HG02840 (cell line): ENCODE measurements around the gene SERGEF.
"Not testable (repeated sequence)": the region's sequence is repeated elsewhere in the genome, so short reads cannot be mapped to it uniquely, and the experiment has no call there.

Experiments
- ATAC-seq: cut with Tn5 transposase; IDR thresholded peaks from one replicate; pipeline ENCODE4 v1.9.1; 2021; ENCODE audit warnings: mild to moderate bottlenecking, moderate library complexity, moderate number of reproducible peaks; ENCODE audit not compliant: unreplicated experiment, low FRiP score

The SERGEF gene

DNA sequence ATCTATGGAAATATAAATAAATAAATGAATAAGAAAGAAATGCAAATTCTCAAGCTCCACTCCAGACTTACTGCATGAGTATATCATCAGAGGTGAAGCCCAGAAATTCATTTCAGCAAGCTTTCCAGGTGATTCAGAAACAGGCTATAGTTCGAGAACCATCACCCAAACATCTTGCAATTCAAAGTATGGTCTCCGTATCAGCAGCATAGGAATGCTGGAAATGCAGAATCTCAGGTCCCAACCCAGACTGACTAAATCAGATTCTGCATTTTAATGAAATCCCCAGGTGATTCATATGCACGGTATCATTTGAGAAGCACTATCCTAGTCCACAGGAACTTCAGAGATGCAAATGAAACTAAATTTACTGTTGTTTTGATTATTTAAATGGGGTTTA lies 95.3 kb downstream of the SERGEF start:
- no peak for ATAC-seq

DNA sequence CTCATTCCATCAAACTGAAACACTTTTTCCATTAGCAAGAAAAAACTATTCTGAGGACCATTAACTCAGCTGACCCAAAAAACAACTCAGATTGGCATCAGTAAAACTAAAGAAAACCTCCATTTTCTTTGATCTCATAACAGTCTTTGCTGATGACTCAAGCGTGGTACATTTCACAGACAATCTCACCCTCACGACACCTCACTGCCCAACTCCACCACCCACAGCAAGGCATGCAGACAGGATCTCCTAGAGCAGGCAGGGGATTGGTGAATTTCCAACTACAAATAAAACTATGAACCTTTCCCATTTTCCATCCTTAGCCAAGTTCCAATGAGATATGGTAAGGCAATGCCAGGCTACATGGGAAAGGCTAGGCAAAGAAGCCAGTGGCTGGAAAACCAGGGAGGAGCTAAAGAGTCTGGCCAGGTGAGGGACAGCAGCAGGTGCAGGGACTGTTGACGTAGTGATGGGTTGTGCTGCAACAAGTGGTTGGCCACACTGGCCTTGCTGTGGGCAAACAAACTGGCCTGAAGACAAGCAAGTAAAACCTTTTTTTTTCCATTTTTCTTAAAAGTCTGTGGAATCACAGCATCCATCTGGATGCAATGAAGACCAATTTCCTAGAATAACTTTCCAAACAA lies 97.2 kb downstream of the SERGEF start:
- no peak for ATAC-seq

DNA sequence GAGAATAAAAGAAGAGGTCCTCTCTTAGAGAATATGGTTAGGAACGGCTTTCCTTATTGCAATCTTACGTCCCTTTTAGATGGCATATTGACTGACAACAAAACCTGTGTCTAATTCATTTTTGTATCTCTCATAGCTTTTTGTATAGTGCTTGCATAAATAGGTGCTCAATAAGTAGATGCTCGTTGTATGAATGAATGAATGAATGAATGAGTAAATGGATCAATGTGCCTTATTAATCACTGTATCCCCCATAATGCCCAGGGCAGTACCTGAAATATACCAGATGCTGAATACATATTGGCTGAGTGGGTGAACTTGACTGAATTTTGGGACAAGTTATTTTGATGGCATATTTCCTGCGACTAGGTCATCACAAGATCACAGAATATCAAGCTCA lies 97.9 kb downstream of the SERGEF start:
- ATAC-seq, result no peak

DNA sequence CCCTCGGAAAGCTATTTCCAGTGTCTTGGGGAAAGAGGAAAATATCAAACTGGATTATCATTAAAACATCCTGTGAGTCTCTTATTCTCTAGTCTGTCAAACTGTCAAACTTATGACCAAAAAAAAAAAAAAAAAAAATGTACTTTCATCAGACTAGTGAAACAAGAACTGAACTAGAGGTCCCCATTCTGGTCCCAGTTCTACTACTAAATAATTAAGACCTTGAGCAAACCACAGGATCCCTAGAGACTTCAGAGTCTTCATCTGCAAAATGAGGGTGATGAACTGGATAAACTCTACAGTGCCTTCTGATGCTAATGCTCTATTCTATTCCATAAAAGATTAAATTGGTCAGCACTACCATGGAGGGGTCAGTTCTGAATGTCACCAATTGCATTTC lies 105.8 kb downstream of the SERGEF start:
- no peak for ATAC-seq

DNA sequence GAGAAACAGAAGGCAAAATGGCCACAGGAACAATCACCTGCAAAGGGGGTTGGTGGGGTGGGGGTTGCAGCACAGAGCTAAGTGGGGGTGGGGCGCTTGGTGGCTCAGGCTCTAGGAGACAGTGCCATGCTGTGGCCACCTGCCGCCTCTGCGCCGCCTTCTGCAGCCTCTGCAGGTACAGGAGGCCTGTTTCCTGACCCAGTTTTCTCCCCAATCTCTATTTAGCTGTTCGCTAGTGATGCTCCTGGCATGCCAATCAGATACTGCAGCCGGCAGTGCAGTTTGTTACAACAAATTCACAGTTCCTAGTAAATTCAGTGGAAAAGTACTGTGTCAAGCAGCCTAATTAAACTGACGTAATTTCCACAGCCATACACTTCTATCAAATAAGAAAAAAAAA lies 106.4 kb downstream of the SERGEF start:
- no peak for ATAC-seq

DNA sequence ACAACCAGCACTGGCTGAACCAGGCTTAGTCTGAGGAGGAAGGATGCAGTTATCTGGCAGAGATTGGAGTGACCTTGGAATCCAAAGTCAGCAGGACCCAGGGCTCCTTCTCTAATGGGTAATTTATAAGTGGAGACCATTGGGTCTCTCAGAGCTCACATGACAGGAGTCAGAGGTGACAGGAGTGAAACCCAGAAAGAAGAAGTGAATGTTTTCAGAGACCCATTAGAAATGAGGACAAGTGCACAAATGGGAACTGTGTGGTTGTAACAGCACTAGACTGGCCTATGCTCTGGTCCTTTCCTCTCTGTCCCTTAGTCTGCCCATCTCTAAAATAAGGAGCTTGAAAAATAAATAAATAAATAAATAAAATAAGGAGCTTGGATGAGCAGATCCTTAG lies 107.4 kb downstream of the SERGEF start:
- ATAC-seq, result peak; percentile 79

DNA sequence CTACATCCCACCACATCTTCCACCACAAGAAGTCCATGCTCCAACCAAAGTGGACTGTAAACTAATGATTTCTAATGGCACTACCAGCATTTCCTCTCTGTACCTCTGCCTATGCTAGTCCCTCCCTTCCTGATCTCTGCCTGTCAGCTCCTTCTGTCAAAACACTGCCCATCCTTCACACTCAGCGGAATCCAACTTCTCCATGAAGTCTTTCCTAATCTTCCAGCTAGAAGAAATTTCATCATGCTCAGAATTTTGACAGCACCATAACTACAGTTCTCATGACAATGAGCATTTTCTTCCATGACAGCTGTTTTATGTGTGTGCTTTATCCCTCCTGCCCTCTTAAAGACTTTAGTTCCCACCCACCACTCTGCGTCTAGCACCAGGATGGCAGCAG lies 111.4 kb downstream of the SERGEF start:
- no peak for ATAC-seq

DNA sequence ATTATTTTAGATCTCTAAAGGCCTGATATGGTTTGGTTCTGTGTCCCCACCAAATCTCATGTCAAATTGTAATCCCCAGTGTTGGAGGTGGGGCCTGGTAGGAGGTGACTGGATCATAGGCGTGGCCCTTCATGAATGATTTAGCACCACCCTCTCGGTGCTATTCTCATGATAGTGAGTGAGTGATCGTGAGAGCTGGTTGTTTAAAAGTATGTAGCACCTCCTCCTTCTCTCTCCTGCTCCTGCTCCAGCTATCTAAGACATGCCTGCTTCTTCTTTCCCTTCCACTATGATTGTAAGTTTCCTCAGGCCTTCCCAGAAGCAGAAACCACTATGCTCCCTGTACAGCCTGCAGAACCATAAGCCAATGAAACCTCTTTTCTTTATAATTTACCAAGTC lies 114.1 kb downstream of the SERGEF start:
- no peak for ATAC-seq

DNA sequence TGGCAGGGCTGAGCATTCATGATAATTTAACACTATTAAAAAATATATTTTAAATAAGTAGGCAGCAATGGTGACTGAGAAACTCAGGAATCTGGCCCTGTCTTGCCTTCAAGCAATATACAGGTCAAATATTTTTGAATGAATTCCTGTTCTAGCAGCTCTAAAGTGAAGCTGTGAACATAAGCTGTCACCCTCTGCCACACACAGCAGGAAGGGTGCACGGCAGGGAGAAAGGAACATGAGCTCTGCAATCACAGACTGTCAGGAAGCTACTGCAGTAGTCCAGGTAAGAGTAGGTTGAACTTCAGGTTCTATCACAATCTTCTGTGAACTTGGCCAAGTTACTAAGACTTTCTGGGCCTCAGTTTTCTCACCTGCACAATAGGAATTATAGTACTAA lies 114.8 kb downstream of the SERGEF start:
- ATAC-seq, result no peak

DNA sequence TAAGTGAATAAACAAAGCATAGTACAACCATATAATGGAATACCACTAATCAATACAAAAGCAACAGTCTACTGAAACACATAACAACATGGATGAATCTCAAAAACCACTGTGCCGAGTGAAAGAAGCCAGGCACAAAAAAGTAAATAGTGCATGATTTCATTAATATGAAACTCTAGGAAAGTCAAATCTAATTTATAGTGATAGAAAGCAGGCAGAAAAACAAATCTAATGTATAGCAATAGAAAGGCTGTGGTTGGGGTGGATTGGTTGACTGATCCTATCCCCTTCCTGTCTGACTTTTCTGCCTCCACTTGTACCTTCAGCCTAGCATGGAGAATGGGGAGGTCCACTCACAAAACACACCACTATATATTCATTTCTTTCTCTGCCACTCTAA lies 115.4 kb downstream of the SERGEF start:
- no peak for ATAC-seq

DNA sequence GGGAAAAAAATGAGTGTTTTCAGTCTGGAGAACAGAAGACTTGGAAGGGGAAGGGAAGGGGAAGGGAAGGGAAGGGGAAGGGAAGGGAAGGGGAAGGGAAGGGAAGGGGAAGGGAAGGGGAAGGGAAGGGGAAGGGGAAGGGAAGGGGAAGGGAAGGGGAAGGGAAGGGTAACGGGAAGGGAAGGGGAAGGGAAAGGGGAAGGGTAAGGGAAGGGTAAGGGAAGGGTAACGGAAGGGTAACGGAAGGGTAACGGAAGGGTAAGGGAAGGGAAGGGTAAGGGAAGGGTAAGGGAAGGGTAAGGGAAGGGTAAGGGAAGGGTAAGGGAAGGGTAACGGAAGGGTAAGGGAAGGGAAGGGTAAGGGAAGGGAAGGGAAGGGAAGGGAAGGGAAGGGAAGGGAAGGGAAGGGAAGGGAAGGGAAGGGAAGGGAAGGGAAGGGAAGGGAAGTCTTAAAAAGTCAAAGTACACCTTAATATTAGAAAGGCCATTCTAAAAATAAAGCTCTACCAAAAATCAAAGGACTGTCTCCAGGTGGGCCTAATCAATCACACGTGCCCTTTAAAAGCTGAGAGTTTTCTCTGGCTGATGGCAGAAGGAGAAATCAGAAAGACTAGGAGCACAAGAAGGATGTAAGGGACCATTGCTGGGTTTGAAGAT lies 116.2 kb downstream of the SERGEF start:
- not testable (repeated sequence) for ATAC-seq

DNA sequence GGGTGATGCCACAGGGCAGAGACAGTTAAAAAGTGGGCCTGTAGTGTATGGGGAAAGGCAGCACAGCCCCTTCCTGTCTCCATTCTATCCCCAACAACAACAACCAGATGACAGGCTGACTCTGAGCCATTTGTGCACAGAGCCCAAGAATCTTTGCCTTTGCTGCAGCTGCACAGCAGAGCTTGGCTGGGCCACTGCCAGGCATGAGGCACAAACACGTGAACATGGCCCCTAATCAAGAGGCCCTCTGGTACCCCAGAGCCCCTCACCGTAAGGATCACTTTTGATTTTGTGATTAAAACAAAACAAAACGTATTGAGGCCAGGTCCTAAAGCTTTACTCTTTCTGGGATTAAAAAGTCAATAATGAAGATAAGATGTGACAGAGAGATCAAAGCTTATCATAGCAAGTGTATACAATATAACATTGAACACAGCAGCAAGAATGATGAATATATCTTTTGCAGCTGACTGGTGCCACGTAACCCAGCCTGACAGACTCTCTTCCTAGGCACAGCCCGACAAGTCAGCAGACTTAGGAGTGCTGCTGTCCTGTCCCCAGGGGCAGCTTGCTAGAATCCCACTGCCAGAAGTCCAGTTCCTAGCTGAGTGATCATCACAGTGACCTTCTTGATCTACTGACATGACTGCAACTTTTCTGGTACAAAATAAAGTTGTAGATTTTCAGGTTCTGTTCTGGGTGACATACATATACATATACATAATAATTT lies 117.8 kb downstream of the SERGEF start:
- no peak for ATAC-seq

DNA sequence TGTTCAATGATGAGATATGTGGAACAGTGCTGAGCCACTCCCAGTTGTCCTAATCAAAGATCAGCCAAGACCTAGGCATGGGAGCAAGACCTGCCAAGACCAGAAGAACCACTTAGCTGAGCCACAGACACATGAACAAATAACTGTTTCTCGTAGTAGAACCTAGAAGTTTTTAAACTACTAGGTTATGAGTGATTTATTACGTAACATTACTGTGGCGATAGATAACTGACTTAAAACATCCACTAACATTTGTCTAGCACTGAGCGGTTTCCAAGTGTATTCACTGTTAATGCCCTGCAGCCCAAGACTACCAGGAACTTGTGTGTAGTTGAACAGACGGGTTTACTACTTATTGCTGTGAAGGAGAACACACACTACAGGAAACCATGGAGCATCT lies 120.4 kb downstream of the SERGEF start:
- no peak for ATAC-seq

DNA sequence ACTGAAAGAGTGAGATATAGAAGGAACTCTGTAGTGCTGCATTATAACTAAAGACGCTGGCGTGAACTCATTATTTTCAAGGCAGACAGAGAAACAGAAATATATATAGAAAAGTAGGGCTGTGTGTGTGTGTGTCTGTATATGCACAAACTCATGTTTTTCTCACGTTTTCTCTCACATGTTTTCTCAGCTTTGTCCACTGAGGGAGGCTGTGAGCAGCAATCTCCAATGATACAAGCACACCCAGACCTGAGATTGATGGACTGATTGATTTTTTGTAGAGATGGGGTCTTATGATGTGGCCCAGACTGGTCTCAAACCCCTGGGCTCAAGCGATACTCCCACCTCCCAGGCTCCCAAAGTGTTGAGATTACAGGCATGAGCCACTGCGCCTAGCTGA lies 122.5 kb downstream of the SERGEF start:
- ATAC-seq, result no peak

DNA sequence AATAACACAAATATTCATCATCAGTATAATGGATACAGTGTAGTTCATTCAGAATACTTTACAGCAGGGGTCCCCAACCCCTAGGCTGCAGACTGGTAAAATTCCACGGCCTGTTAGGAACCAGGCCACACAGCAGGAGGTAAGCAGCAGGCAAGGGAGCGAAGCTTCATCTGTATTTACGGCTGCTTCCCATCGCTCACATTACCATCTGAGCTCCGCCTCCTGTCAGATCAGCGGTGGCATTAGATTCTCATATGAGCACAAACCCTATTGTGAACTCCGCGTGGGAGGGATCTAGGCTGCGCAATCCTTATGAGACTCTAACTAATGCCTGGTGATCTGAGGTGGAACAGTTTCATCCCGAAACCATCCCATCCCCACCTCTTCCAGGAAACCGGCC lies 125.1 kb downstream of the SERGEF start:
- ATAC-seq, result no peak

DNA sequence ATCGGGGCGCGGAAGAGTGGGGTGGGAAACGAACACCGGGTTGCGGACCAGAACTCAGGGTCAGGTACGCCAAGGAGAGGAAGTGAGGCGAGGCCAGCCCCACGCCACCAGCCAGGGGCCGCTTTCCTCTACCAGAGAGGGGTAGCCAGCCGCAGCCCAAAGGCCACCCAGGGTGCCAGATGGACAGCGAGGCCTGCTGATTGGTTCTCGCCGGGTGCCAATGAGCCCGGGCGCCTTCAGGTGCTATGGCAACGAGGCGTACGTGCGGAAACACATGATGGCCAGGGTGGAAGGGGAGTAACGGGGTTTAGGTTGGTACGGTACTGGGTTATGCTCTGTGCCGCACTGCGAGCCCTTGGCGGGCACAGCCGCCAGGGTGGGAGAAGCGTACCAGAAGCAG lies 128.9 kb downstream of the SERGEF start:
- no peak for ATAC-seq

DNA sequence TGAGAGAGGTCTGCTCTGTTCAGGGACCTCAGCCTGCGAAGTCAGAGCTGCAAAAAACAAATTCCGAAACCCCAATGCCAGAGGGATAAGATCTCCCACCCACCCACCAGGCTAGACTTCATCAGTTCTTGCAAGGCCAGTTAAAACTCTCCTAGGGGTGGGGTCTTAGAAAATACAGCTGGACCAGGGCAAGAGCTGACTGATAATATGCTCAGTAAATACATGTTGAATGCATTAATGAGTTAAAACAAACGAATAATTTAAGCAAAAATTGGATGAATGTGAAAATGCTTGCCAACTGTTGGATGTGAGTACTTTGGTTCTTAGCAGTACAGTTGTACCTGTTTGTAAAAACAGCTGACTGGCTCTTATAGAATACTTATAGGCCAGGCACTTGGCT lies 129.8 kb downstream of the SERGEF start:
- no peak for ATAC-seq

DNA sequence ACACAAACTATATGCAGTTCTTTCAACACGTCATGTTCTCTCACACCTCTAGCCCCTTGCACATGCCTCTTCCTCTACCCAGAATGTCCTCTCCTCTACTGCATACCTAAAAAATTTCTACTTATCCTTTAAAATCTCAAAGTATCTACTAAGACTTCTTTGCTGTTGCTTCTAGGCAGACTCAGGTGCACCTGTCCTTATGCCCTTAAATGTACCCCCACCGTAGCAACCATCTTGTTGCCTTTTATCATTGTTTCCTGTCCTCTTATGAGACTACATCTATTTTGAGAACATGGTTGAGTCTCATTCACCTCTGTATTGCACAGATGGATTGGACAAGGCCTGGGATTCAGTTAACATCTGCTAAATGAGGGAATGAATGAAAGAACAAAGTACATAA lies 134.1 kb downstream of the SERGEF start:
- no peak for ATAC-seq

DNA sequence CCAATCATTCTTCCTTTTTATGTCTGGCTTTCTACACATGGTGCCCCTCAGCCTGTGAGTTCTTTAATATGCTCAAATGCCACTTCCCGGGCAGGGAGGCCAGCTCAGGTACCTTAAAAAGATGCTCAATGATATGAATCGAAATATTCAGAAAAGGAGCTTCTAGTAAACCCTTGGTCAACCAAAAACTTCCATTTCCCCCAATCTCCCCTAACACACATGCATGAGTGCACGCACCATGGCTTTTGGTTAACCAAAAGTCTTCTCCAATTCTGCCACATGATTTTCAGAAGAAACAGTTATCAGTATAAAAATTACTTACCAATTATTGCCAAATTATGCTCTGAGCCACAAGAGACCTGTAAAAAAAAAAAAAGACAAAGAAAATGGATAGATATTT lies 135.0 kb downstream of the SERGEF start:
- no peak for ATAC-seq

DNA sequence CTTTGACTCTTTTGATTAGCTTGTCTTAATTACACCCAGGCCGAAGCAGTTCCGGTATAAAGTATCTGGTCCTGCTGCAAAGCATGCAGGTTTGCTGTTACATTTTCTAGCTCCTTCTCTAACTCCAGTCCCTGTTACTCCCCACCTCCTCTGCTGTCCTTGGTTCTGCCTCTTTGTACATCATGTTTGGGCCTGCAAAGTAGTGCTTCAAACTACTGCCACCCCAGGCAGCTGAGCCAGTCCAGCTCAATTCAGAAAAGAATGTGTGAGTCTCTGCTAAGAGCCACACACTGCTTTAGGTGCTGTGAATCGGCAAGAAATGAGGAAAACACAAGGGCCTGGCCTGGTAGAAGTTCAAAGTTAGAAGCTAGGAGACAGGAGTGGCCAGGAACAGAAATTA lies 136.0 kb downstream of the SERGEF start:
- no peak for ATAC-seq

DNA sequence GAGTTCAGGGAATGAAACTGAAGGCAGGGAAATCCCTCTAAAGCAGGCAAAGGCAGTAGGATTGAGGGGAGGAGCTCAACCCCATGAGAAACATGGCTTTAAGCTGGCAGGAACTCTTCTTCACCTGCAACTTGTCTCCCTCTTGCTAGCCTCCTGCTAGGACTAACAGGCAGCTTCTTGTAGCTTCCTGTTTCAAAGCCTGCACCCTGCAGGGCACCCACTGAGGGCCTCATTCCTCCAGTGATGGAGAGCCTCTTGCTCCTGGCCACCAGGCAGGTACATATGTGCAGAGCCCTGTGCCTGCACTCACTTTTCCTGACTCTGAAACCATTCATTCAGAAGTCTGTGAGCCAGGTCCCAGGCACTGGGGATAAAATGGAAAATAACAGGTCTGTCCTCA lies 137.0 kb downstream of the SERGEF start:
- no peak for ATAC-seq

DNA sequence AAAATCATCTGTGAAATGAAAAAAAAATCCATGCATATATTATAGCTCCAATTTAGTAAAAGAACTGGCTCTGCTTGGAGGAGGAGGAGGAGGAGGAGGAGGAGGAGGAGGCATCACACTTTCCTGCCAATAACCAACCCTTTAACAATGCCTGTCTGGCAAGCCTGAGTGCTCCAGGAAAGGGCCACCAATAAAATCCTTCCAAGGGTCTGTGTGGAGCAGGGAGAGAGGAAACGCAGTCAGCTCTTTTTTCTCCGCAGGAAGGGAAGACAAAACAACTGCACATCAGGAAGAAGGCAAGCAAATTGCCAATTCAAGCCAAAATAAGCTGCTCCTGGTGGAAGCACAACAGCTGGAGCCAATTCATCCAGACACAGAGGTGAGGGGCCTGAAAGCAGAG lies 139.3 kb downstream of the SERGEF start:
- ATAC-seq, result no peak
